A549 (cell line): ENCODE measurements around the gene ACACA. TPM values are rescaled to one million over a fixed set of nuclear protein-coding genes. Genes with fewer than 3 reads are reported as not detected.

ENCODE experiments used
- ATAC-seq, 2 experiments: fragments of 200-7000 bp in 1 of 2; fragments of >200 bp in 1 of 2; cut with Nextera tagmentation in 1 of 2; cut with Tn5 transposase in 1 of 2; 3 replicates each; pipeline versions ENCODE4 v1.8.0 to v1.9.1; 2018 to 2020; ENCODE audit warnings: mild to moderate bottlenecking in 1 of 2, moderate library complexity in 1 of 2
- CTCF ChIA-PET: fragments of 300-600 bp; sonication (Branson Sonifier 250); formaldehyde crosslinking; extraction: SDS; loops from one replicate; lab custom pipeline; 2021; ENCODE audit warnings: antibody characterized with exemption, inconsistent platforms; lab: Yijun Ruan, JAX
- POLR2A ChIA-PET: fragments of 350-600 bp; formaldehyde crosslinking; extraction: SDS; loops from one replicate; lab custom pipeline; 2021; ENCODE audit warnings: antibody characterized with exemption, inconsistent platforms; lab: Yijun Ruan, JAX
- DNase-seq, 2 experiments: peaks; one replicate each; pipeline versions ENCODE4 v3.0.0 to v3.0.0-alpha.2; 2011 to 2016; ENCODE audit warnings: low read depth in 1 of 2, low spot score in 1 of 2
- FAIRE-seq: peaks from 2 replicates; lab custom pipeline; 2011; peaks lifted over from hg19 to GRCh38; lab: Jason Lieb, UNC
- H3K27ac ChIP-seq, 2 experiments: fragments of >200 bp; sonication (Bioruptor Twin); formaldehyde crosslinking; 3 replicates each; pipeline ENCODE4 v1.5.1; 2016 to 2017
- H3K4me1 ChIP-seq: fragments of >200 bp; sonication (Bioruptor Twin); formaldehyde crosslinking; 3 replicates; pipeline ENCODE4 v1.6.1; 2016
- H3K4me2 ChIP-seq: fragments of >200 bp; sonication (Bioruptor Twin); formaldehyde crosslinking; 3 replicates; pipeline ENCODE4 v1.6.1; 2016
- H3K4me3 ChIP-seq: fragments of >200 bp; sonication (Bioruptor Twin); formaldehyde crosslinking; 3 replicates; pipeline ENCODE4 v1.5.1; 2016
- H3K9me3 ChIP-seq: fragments of >200 bp; sonication (Bioruptor Twin); formaldehyde crosslinking; 3 replicates; pipeline ENCODE4 v1.6.1; 2016
- BHLHE40 ChIP-seq: IDR thresholded peaks from 2 replicates; pipeline ENCODE4 v1.6.1; 2012; ENCODE audit warnings: low read depth, low read length, inconsistent platforms
- CEBPB ChIP-seq, 2 experiments: fragments of >200 bp in 1 of 2; sonication (Bioruptor Twin) in 1 of 2; formaldehyde crosslinking in 1 of 2; IDR thresholded peaks; 2 replicates each; pipeline ENCODE4 v1.6.1; 2012 to 2016
- E2F6 ChIP-seq: IDR thresholded peaks from 2 replicates; pipeline ENCODE4 v1.6.1; 2012; ENCODE audit warnings: low read depth, borderline replicate concordance
- EHF ChIP-seq: fragments of 250-450 bp; sonication (Bioruptor Pico); IDR thresholded peaks from 2 replicates; pipeline ENCODE4 v1.5.0; 2020; ENCODE audit warnings: mild to moderate bottlenecking
- FOSL2 ChIP-seq, 2 experiments: fragments of 450-650 bp in 1 of 2; fragments of >200 bp in 1 of 2; sonication (Bioruptor Twin) in 1 of 2; formaldehyde crosslinking; IDR thresholded peaks; 2 replicates each; pipeline versions ENCODE4 v1.5.0 to v1.6.1; 2016 to 2020; ENCODE audit warnings: mild to moderate bottlenecking in 1 of 2, moderate library complexity in 1 of 2
- GATA3 ChIP-seq: IDR thresholded peaks from 2 replicates; pipeline ENCODE4 v1.6.1; 2012; ENCODE audit warnings: borderline replicate concordance
- HES2 ChIP-seq: fragments of >200 bp; sonication (Bioruptor Twin); formaldehyde crosslinking; IDR thresholded peaks from 2 replicates; pipeline ENCODE4 v1.6.1; 2016
- HEYL ChIP-seq: fragments of 250-450 bp; sonication (Bioruptor Pico); IDR thresholded peaks from 2 replicates; pipeline ENCODE4 v1.8.0; 2021; ENCODE audit warnings: mild to moderate bottlenecking, moderate library complexity
- JUN ChIP-seq, 2 experiments: fragments of >200 bp; sonication (Bioruptor Twin); formaldehyde crosslinking; IDR thresholded peaks; 2 replicates in 1 of 2; 3 replicates in 1 of 2; pipeline ENCODE4 v1.6.1; 2016 to 2017
- JUNB ChIP-seq: fragments of >200 bp; sonication (Bioruptor Twin); formaldehyde crosslinking; IDR thresholded peaks from 2 replicates; pipeline ENCODE4 v1.6.1; 2016
- KDM1A ChIP-seq: fragments of 200-600 bp; sonication (generic); IDR thresholded peaks from 2 replicates; pipeline ENCODE4 v1.6.1; 2016; ENCODE audit warnings: low read depth, mild to moderate bottlenecking
- MAFK ChIP-seq: fragments of 450-650 bp; IDR thresholded peaks from 2 replicates; pipeline ENCODE4 v1.6.1; 2014; ENCODE audit not compliant: partially characterized antibody
- NFE2L2 ChIP-seq: fragments of 150-350 bp; conservative IDR thresholded peaks from 2 replicates; pipeline ENCODE4 v1.6.1; 2014; ENCODE audit warnings: low read length
- NR3C1 ChIP-seq: fragments of >200 bp; sonication (Bioruptor Twin); formaldehyde crosslinking; IDR thresholded peaks from 3 replicates; pipeline ENCODE4 v1.6.1; 2017
- RAD21 ChIP-seq, 2 experiments: fragments of >200 bp in 1 of 2; sonication (Bioruptor Twin) in 1 of 2; formaldehyde crosslinking in 1 of 2; IDR thresholded peaks in 1 of 2; conservative IDR thresholded peaks in 1 of 2; 2 replicates in 1 of 2; 3 replicates in 1 of 2; pipeline ENCODE4 v1.6.1; 2012 to 2018; ENCODE audit warnings: inconsistent platforms in 1 of 2
- RCOR1 ChIP-seq: fragments of 150-350 bp; IDR thresholded peaks from 2 replicates; pipeline ENCODE4 v1.6.1; 2014; ENCODE audit warnings: antibody characterized with exemption, low read length, low read depth
- RFX5 ChIP-seq: fragments of 450-650 bp; IDR thresholded peaks from 2 replicates; pipeline ENCODE4 v1.7.1; 2014; ENCODE audit warnings: antibody characterized with exemption, mild to moderate bottlenecking, moderate library complexity
- TP53 ChIP-seq: fragments of 250-450 bp; sonication (Bioruptor Pico); IDR thresholded peaks from 2 replicates; pipeline ENCODE4 v1.5.0; 2021; ENCODE audit warnings: mild to moderate bottlenecking, moderate library complexity
- ZC3H11A ChIP-seq: fragments of 450-650 bp; IDR thresholded peaks from 2 replicates; pipeline ENCODE4 v1.6.1; 2014; ENCODE audit warnings: antibody characterized with exemption, mild to moderate bottlenecking
- ZFP36 ChIP-seq: fragments of 450-650 bp; IDR thresholded peaks from 2 replicates; pipeline ENCODE4 v1.6.1; 2014; ENCODE audit warnings: borderline replicate concordance; ENCODE audit not compliant: partially characterized antibody
- ZNF302 ChIP-seq: fragments of 250-450 bp; sonication (Bioruptor Pico); IDR thresholded peaks from 2 replicates; pipeline ENCODE4 v1.9.0; 2021; ENCODE audit warnings: inconsistent platforms, mild to moderate bottlenecking, moderate library complexity
- WGBS: methylation state at CpG from one replicate; pipeline ENCODE4 v1.1.6; 2017; ENCODE audit errors: missing lambda C conversion rate; 5-methylcytosine and 5-hydroxymethylcytosine counted together
- polyA plus RNA-seq, 4 experiments: library from polyadenylated mRNA; depleted of rRNA in 3 of 4; stranded (reverse); fragments of >200 nt; fragmentation: RNase III in 1 of 4; extraction: RNeasy Plus Mini Kit Qiagen cat#74134 plus additional on column Dnase treatment in 1 of 4; gene quantifications; 2 replicates in 3 of 4; 3 replicates in 1 of 4; pipeline ENCODE4 v1.2.3, GENCODE V29; 2011 to 2017
- TF ChIP-seq, protein P1 (sequence below): fragments of 450-650 bp; IDR thresholded peaks from 2 replicates; pipeline ENCODE4 v1.6.1; 2014; ENCODE audit warnings: antibody characterized with exemption
- TF ChIP-seq, protein P2 (sequence below): IDR thresholded peaks from 2 replicates; pipeline ENCODE4 v1.6.1; 2012
- TF ChIP-seq, protein P3 (sequence below): fragments of 250-450 bp; sonication (Bioruptor Pico); IDR thresholded peaks from 2 replicates; pipeline ENCODE4 v1.5.0; 2020; ENCODE audit warnings: low read depth, mild to moderate bottlenecking, moderate library complexity

The ACACA gene
- polyA plus RNA-seq, 2 of the 4 experiments (the other 2 are of a cell fraction): 51.8 to 112 TPM

DNA sequence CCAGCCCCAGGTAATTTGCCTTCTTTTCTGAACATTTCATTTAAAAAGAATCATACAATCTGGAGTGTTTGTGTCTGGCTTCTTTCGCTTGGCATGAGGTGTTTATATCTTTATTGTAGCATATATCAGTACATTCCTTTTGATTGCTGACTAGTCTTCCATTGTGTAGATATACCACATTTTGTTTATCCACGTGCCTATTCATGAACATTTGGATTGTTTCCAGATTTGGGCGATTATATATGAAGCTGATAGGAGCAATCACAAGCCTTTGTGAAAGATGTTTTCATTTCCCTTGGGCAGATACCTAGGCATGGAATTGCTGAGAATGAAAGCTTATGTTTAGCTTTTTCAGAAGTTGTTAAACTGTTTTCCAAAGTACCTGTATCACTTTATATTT lies 337.5 kb downstream of the ACACA start:
- Histone ChIP-seq H3K4me1 (peaks cover 15% of the 10 kb centered on the region), H3K4me3 (no peak overlapping the region), H3K4me2 (no peak overlapping the region), H3K9me3 (no peaks in the 10 kb centered on the region), H3K27ac (no peak overlapping the region)
- ChIA-PET CTCF (interaction anchor here (0.9 to 3.1 kb wide), 7 partner anchors 9 to 440 kb away, joined by 3 to 32 read pairs (median 6); no protein-coding TSS in a partner anchor), POLR2A (no interaction called here)
- ATAC-seq (no peak), FAIRE-seq (no peak), DNase-seq (no peak)
- 87% methylated on average over 3 of the region's 3 CpGs for WGBS
- TF ChIP-seq JUNB (no peak), NR3C1 (no peak), RAD21 (conservative IDR thresholded peaks at IDR 0.05 in 1 of 2, IDR thresholded peaks at IDR 0.05 in 1 of 2) (no peak), EHF (CRISPR knock-in tag) (no peak), NFE2L2 (no peak), E2F6 (no peak), ZC3H11A (no peak), BHLHE40 (no peak), RFX5 (no peak), GATA3 (no peak), HEYL (CRISPR knock-in tag) (no peak)
- TF ChIP-seq, protein P1, sequence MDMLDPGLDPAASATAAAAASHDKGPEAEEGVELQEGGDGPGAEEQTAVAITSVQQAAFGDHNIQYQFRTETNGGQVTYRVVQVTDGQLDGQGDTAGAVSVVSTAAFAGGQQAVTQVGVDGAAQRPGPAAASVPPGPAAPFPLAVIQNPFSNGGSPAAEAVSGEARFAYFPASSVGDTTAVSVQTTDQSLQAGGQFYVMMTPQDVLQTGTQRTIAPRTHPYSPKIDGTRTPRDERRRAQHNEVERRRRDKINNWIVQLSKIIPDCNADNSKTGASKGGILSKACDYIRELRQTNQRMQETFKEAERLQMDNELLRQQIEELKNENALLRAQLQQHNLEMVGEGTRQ: no peak
- TF ChIP-seq, protein P2, sequence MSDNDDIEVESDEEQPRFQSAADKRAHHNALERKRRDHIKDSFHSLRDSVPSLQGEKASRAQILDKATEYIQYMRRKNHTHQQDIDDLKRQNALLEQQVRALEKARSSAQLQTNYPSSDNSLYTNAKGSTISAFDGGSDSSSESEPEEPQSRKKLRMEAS: no peak
- TF ChIP-seq, protein P3, sequence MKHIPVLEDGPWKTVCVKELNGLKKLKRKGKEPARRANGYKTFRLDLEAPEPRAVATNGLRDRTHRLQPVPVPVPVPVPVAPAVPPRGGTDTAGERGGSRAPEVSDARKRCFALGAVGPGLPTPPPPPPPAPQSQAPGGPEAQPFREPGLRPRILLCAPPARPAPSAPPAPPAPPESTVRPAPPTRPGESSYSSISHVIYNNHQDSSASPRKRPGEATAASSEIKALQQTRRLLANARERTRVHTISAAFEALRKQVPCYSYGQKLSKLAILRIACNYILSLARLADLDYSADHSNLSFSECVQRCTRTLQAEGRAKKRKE: no peak

DNA sequence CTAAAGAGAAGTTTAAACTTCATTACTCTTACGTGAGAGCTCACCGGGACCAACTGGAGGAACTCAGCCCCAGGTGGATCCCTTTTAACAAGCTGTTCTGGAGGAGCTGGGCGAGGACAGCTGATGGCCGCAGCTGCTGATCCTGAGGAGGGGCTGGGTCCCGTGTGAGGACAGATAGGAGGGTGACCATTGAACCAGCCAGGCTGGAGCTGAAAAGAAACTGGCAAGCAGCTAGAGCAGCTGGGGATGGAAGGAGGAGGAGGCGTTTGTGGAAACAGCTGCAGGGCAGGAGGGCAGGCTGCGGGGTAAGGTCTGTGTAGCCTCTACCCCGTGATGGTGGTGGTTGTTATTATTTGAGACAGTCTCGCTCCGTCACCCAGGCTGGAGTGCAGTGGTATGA lies 338.4 kb downstream of the ACACA start:
- ATAC-seq (peak; percentile 22 to 24; a peak in 4 of 6 replicates), DNase-seq (no peak), FAIRE-seq (no peak)
- WGBS: 87% methylated on average over 10 of the region's 10 CpGs
- ChIA-PET POLR2A (no interaction called here), CTCF (interaction anchor here (0.5 to 3.1 kb wide), 11 partner anchors 9 to 466 kb away, joined by 3 to 32 read pairs (median 4); no protein-coding TSS in a partner anchor)
- no peak overlapping the region for H3K4me3 ChIP-seq
- H3K27ac ChIP-seq: peak overlapping the region; percentile 61 to 68
- H3K4me1 ChIP-seq: peaks cover 15% of the 10 kb centered on the region
- H3K9me3 ChIP-seq: no peaks in the 10 kb centered on the region
- peak overlapping the region; percentile 67 for H3K4me2 ChIP-seq
- no peak for TF ChIP-seq EHF (CRISPR knock-in tag)
- TF ChIP-seq JUN (IDR thresholded peaks at IDR 0.05): 0 out of 5 replicates have a peak, but pooled peaks of 1 of the 2 experiments have one; percentile 2

- Histone ChIP-seq H3K27ac (peak overlapping the region; percentile 61 to 68), H3K4me1 (peaks cover 15% of the 10 kb centered on the region), H3K4me3 (no peak overlapping the region)
- no peak for FAIRE-seq
- peak; percentile 86 to 91 for DNase-seq
- CTCF ChIA-PET: interaction anchor here (0.5 to 3.1 kb wide), 12 partner anchors 8 to 418 kb away, joined by 3 to 32 read pairs (median 4); no protein-coding TSS in a partner anchor
- TF ChIP-seq RCOR1 (no peak), ZNF302 (no peak), HES2 (no peak), MAFK (peak; percentile 89), EHF (CRISPR knock-in tag) (no peak), RAD21 (conservative IDR thresholded peaks at IDR 0.05 in 1 of 2, IDR thresholded peaks at IDR 0.05 in 1 of 2) (0 out of 5 replicates have a peak, but pooled peaks of 1 of the 2 experiments have one; percentile 3), E2F6 (peak; percentile 85), JUN (IDR thresholded peaks at IDR 0.05) (0 out of 5 replicates have a peak, but pooled peaks of 1 of the 2 experiments have one; percentile 31), JUNB (peak; percentile 38; the same call in 1 of the 2 replicates), ZFP36 (no peak), FOSL2 (IDR thresholded peaks at IDR 0.05) (peak; percentile 55; the same call in 1 of the 2 replicates), FOSL2 (CRISPR knock-in tag; IDR thresholded peaks at IDR 0.05) (peak; percentile 93), HEYL (CRISPR knock-in tag) (peak; percentile 68; the same call in 1 of the 2 replicates), CEBPB (IDR thresholded peaks at IDR 0.05) (peak; percentile 7 to 78; a peak in 3 of 4 replicates), TP53 (peak; percentile 78; the same call in 1 of the 2 replicates), BHLHE40 (no peak), NFE2L2 (peak; percentile 66), KDM1A (no peak)
- TF ChIP-seq, protein P2: peak; percentile 87
- TF ChIP-seq, all 56 proteins: peak for 11
- 25% methylated on average over 13 of the region's 13 CpGs for WGBS
- POLR2A ChIA-PET: no interaction called here
- Histone ChIP-seq H3K4me2 (peak overlapping the region; percentile 67), H3K9me3 (no peaks in the 10 kb centered on the region)
- ATAC-seq: peak; percentile 94 to 95
Observed at GRCh38 chr17:37067555-37068111, 339.0 kb downstream of the ACACA start.
